ENCODE measurements around the gene MYO18A. TPM values are rescaled to one million over a fixed set of nuclear protein-coding genes. Genes with fewer than 3 reads are reported as not detected.
A peak's percentile ranks its signal among the peaks of the same experiment; 100 is the strongest.

The MYO18A gene
- total RNA-seq, 1 experiment from 2014 or later: 37.2 TPM

DNA sequence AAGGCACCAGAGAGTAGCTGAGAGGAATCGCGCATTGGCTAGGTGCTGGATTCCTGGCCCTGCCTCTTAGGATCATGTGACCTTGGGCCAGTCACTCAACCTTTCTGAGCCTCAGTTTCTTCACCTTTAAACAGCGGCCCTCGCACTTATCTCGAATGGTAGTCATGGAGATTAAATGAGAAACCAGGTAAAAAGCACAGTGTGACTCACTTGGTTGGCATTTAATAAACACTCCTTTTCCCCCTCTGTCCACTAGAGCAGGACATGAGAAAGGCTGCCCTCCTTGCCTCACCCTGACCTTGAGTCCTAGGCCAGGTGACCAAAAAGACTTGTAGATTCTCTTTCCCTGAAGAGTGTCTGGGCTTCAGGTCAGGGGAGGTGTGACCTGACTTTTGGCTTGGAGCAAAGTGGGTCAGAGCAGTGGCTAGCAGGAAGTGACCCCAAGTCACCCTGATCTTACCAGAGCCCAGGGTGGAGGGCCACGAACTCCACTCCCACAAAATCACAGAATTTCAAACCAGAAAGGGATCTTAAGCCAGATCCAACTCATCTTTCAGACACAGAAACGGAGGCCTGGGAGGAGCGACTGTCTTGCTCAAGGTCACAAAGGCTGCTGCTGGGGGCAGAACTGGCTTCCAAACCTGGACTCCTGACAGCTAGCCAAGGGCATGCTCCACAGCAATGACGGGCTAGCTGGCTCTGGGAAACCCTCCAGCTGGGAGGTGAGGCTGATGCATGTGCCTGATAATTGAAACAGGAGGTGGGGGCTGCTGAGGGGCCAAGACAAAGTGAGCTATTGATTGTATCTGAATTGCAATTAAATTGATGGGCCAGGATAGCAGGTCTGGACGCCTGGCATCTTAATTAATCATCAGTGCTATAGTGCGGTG lies 72.0 kb downstream of the MYO18A start:
- H3K79me2 ChIP-seq (ENCODE audit: insufficient read depth, low read length): no peaks in the 10 kb centered on the region
- H3K27me3 ChIP-seq (ENCODE audit: insufficient read depth, low read length): no peaks in the 10 kb centered on the region
- H3K4me2 ChIP-seq (ENCODE audit: low read length): peak overlapping the region; percentile 74
- H3K9ac ChIP-seq (ENCODE audit: low read length): peak overlapping the region; percentile 41
- peak overlapping the region; percentile 25 for H3K27ac ChIP-seq (ENCODE audit: low read depth, low read length)
- peak; percentile 57 for ATAC-seq
- peak overlapping the region in 1 of 2 experiments; percentile 33; a peak in 2 of 4 replicates for H3K4me3 ChIP-seq (replicated peaks in 1 of 2; ENCODE audit: low read depth in 1 of 2, low read length in 2 of 2)
- H3K9me2 ChIP-seq (ENCODE audit: insufficient read depth): no peaks in the 10 kb centered on the region
- intact Hi-C loops (cut with micrococcal nuclease): no loop called here
- no peak overlapping the region for H2AFZ ChIP-seq (ENCODE audit: low read depth, low read length, poor library complexity, severe bottlenecking)
- H3K36me3 ChIP-seq (ENCODE audit: control insufficient read depth in 1 of 2, insufficient read depth in 2 of 2, low read length in 2 of 2): peaks cover 0 to 10% of the 10 kb centered on the region in 2 experiments; a peak in 1 of 4 replicates
- ChIA-PET RAD21 (ENCODE audit: low non-redundant PET in 1 of 2, low total read pairs in 2 of 2, uncharacterized antibody in 2 of 2, unreplicated experiment in 2 of 2) (no interaction called here), CTCF (interaction anchor here (1.3 to 7.9 kb wide), 5 partner anchors 9 to 381 kb away, joined by 3 to 225 read pairs (median 8); partner anchors contain the start of gene TLCD1), POLR2A (no interaction called here)
- no TSS peak for BruUV-seq (replicated peaks)
- H3K9me3 ChIP-seq (ENCODE audit: control insufficient read depth in 1 of 2, insufficient read depth in 1 of 2, low read depth in 1 of 2, low read length in 2 of 2): no peaks in the 10 kb centered on the region
- TF ChIP-seq CTCF (IDR thresholded peaks at IDR 0.05 in 2 of 3, conservative IDR thresholded peaks at IDR 0.05 in 1 of 3; ENCODE audit: borderline replicate concordance in 1 of 3, insufficient read depth in 1 of 3, low read depth in 2 of 3, low read length in 2 of 3) (no peak; a peak in 2 of 6 replicates), EZH2 (IDR thresholded peaks at IDR 0.05) (no peak), YY1 (IDR thresholded peaks at IDR 0.05; ENCODE audit: extremely low read depth, insufficient replicate concordance, low read depth, low read length) (no peak), SIN3A (IDR thresholded peaks at IDR 0.05; ENCODE audit: low read depth) (no peak), ATF3 (IDR thresholded peaks at IDR 0.05) (no peak), ZNF274 (IDR thresholded peaks at IDR 0.05; ENCODE audit: low read depth, low read length) (no peak), EGR1 (IDR thresholded peaks at IDR 0.05; ENCODE audit: low read depth) (no peak), SRF (IDR thresholded peaks at IDR 0.05; ENCODE audit: low read depth) (no peak), POLR2A (IDR thresholded peaks at IDR 0.05; ENCODE audit: borderline replicate concordance, extremely low read depth, insufficient read depth, insufficient read length) (no peak)
- TF ChIP-seq, protein P1, sequence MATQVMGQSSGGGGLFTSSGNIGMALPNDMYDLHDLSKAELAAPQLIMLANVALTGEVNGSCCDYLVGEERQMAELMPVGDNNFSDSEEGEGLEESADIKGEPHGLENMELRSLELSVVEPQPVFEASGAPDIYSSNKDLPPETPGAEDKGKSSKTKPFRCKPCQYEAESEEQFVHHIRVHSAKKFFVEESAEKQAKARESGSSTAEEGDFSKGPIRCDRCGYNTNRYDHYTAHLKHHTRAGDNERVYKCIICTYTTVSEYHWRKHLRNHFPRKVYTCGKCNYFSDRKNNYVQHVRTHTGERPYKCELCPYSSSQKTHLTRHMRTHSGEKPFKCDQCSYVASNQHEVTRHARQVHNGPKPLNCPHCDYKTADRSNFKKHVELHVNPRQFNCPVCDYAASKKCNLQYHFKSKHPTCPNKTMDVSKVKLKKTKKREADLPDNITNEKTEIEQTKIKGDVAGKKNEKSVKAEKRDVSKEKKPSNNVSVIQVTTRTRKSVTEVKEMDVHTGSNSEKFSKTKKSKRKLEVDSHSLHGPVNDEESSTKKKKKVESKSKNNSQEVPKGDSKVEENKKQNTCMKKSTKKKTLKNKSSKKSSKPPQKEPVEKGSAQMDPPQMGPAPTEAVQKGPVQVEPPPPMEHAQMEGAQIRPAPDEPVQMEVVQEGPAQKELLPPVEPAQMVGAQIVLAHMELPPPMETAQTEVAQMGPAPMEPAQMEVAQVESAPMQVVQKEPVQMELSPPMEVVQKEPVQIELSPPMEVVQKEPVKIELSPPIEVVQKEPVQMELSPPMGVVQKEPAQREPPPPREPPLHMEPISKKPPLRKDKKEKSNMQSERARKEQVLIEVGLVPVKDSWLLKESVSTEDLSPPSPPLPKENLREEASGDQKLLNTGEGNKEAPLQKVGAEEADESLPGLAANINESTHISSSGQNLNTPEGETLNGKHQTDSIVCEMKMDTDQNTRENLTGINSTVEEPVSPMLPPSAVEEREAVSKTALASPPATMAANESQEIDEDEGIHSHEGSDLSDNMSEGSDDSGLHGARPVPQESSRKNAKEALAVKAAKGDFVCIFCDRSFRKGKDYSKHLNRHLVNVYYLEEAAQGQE (IDR thresholded peaks at IDR 0.05; ENCODE audit: low read depth): no peak
- peak; percentile 22 for DNase-seq (ENCODE audit: low read depth, low spot score)
- peaks cover 15 to 26% of the 10 kb centered on the region in 2 experiments for H3K4me1 ChIP-seq (ENCODE audit: control insufficient read depth in 1 of 2, insufficient read depth in 2 of 2, low read length in 2 of 2)
- no peaks in the 10 kb centered on the region for H4K20me1 ChIP-seq (ENCODE audit: insufficient read depth)

All from HCT116 (cell line).